VCaP (cell line): ENCODE data around the gene TPP1.
A peak's percentile ranks its signal among the peaks of the same experiment; 100 is the strongest.

ENCODE experiments used
- H3K27ac ChIP-seq: fragments of 450-650 bp; 2 replicates; pipeline ENCODE4 v1.5.1; 2017
- TF ChIP-seq, protein P1 (sequence below): fragments of 450-650 bp; conservative IDR thresholded peaks from 2 replicates; pipeline ENCODE4 v1.5.1; 2017; ENCODE audit warnings: mild to moderate bottlenecking, moderate library complexity

The TPP1 gene

DNA sequence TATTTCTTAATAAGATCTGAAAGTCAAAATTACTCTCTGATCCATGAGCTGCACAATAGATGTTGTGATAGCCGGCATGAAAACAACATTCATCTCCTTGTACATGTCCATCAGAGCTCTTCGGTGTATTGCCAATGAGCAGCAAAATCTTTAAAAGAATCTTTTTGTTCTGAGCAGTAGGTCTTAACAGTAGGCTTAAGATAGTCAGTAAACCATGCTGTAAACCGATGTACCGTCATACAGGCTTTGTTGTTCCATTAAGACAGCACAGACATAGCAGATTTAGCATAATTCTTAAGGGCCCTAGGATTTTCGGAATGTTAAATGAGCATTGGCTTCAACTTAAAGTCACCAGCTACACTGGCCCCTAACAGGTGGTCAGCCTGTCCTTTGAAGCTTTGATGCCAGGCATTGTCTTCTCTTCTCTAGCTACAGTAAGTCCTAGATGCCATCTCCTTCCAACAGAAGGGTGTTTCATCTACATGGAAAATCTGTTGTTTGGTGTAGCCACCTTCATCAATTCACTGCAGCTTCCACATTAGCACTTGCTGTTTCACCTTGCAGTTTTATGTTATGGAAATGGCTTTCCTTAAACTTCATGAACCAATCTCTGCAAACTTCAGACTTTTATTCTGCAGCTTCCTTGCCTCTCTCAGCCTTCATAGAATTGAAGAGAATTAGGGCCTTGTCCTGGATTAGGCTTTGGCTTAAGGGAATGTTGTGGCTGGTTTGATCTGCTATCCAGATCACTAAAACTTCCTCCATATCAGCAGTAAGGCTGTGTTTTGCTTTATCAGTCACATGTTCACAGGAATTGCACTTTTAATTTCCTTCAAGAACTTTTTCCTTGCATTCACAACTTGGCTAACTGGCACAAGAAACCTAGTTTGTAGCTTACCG is 44.2 kb downstream of the TPP1 start:
- no peak overlapping the region for H3K27ac ChIP-seq
- TF ChIP-seq, protein P1, sequence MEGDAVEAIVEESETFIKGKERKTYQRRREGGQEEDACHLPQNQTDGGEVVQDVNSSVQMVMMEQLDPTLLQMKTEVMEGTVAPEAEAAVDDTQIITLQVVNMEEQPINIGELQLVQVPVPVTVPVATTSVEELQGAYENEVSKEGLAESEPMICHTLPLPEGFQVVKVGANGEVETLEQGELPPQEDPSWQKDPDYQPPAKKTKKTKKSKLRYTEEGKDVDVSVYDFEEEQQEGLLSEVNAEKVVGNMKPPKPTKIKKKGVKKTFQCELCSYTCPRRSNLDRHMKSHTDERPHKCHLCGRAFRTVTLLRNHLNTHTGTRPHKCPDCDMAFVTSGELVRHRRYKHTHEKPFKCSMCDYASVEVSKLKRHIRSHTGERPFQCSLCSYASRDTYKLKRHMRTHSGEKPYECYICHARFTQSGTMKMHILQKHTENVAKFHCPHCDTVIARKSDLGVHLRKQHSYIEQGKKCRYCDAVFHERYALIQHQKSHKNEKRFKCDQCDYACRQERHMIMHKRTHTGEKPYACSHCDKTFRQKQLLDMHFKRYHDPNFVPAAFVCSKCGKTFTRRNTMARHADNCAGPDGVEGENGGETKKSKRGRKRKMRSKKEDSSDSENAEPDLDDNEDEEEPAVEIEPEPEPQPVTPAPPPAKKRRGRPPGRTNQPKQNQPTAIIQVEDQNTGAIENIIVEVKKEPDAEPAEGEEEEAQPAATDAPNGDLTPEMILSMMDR, result no peak

DNA sequence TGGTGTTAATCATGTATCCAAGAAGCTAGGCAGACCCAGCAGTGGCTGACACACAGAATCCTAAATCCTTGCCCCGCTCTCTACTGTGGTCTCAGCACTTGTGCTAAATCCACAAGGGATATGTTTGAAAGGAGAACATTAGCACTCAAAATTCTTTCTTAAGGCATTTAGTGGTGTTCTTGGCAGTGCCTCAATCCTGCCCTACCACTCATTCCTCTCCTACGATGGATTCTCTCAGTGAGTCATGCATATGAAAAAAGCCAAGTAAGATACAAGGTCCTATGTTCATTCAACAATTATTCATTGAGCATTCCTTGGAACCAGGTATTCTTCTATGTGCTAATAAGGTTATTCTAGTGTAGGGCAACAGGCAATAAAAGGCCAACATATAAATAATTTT is 47.0 kb downstream of the TPP1 start:
- H3K27ac ChIP-seq, result no peak overlapping the region
- TF ChIP-seq, protein P1, result no peak

DNA sequence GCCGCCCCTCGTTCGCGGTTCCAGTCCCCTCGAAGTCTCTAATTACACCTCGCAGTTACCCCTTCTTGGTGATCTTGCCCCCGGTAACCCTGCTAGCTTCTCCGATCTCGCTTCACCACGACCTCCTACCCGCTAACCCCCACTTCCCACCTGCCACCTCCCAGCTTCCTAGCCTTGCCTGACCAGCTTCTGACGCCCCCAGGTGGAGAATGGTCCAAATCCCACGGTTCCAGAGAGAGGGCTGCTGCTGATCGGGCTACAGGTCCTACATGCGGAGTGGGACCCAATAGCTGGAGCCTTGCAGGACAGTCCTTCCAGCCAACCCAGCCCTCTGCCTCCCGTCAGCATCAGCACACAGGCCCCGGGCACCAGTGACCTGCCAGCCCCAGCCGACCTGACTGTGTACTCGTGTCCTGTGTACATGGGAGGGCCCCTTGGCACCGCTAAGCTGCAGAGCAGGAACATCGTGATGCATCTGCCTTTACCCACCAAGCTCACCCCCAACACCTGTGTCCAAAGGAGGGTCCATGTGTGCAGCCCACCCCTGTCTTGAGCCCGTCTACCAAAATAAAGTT is 47.7 kb downstream of the TPP1 start:
- TF ChIP-seq, protein P1, result no peak
- no peak overlapping the region for H3K27ac ChIP-seq

DNA sequence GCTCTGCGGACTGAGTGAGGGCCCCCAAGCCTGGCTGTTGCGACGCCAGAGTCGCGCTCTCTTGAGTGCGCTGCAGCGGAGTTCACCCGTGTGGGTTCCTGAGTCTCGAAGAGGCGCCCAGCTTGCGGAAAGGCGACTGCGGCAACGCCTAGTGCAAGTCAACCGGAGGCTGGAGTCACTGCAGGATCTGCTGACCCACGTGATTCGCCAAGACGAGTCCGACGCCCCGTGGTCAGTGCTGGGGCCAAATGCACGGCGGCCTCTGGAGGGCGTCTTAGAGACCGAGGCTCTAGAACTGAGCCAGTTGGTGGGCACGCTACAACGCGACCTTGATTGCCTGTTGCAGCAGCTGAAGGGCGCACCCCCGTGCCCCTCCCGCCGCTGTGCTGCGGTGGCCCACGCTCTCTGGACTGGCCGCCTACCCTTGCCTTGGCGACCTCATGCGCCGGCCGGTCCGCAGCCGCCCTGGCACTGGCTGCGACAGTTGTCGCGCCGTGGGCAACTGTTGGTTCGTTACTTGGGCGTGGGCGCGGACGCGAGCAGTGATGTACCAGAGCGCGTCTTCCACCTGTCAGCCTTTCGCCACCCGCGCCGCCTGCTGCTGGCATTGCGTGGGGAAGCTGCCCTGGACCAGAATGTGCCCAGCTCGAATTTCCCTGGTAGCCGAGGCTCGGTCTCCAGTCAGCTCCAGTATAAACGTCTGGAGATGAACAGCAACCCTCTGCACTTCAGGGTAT is 48.4 kb downstream of the TPP1 start:
- TF ChIP-seq, protein P1, result no peak
- H3K27ac ChIP-seq, result no peak overlapping the region

DNA sequence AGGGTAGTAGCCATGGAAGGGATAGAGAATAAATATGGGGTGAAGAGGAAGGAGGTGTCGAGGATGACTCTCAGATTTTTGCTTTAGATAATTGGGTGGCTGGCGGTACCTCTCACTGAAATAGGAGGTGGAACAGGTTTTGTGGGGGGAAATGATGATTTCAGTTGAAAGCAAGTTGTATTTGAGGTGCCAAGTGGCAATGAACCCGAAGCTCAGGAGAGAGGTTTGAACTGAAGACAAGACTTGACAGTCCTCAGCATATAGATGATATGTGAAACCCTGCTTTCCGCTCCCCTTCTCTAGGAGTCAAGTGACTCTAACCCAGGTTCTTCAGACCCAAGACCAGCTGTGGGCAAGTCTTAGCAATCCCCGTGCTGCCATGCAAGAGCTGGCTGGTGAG is 49.5 kb downstream of the TPP1 start:
- TF ChIP-seq, protein P1, result no peak
- no peak overlapping the region for H3K27ac ChIP-seq

DNA sequence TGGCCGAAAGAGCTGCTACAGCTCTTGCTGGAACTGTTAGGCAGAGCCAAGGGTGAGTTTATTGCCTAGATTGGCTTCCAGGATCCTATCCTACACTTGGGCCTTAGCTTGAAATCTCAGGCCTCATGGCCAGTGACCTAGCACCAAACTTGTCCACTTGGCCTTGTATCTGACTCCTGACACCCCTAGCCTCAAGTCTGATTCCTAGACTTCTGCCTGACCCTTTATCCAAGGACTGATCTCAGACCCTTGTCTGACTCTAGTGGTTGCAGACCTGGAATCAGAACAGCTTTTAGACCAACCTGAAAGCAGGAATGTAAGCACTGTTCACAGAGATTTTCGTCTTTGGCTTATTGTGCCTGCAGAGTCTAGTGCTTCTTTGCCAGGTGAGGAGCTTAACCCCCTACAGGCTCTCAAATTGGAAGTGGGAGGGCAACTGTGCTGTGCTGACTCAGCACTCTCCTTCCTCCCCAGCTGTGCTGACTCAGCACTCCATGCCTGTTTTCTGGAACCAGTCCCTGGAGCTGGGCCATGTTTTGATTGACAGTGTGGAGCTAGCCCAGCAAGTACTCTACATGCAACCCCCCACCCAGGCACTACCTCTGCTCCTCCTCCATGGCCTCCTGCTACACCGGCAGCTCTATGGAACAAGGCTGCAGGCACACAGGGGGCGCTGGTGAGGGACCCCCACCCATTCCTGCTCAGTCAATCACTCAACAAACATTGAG is 50.9 kb downstream of the TPP1 start:
- H3K27ac ChIP-seq, result 0 out of 2 replicates have a peak overlapping the region, but pooled peaks have one; percentile 3
- TF ChIP-seq, protein P1, result no peak
